Forelimb muscle (tissue), 1 donor: Measurements from ENCODE around the gene TM7SF2. TPM values are rescaled to one million over a fixed set of nuclear protein-coding genes. Genes with fewer than 3 reads are reported as not detected.

Experiments
- DNase-seq: peaks from one replicate; pipeline ENCODE4 v3.0.0-alpha.2; 2013; ENCODE audit warnings: low read depth
- polyA plus RNA-seq: library from polyadenylated mRNA; unstranded; fragments of 120-200 nt; gene quantifications from one replicate; pipeline ENCODE4 v1.2.1, GENCODE V29; 2013; ENCODE audit not compliant: insufficient read length

The TM7SF2 gene
- polyA plus RNA-seq, 1 donor: 16.4 TPM

GRCh38 chr11:65089621-65090020 is 22.1 kb upstream of the TM7SF2 start:
- DNase-seq: no peak

- no peak for DNase-seq
Observed at GRCh38 chr11:65090628-65091027, 21.0 kb upstream of the TM7SF2 start.

- no peak for DNase-seq
Observed at GRCh38 chr11:65095427-65095826, 16.2 kb upstream of the TM7SF2 start.

- DNase-seq: peak; percentile 77
Observed at GRCh38 chr11:65095974-65096806, 15.5 kb upstream of the TM7SF2 start, which contains the start of gene VPS51. Gene VPS51, plus strand, starts transcription at chr11:65096214. Its CDS starts 37 bp downstream, at chr11:65096251.

GRCh38 chr11:65096926-65097325 is 14.7 kb upstream of the TM7SF2 start:
- no peak for DNase-seq

GRCh38 chr11:65100674-65101350 is 10.9 kb upstream of the TM7SF2 start:
- DNase-seq: no peak

GRCh38 chr11:65102142-65103095 is 9.3 kb upstream of the TM7SF2 start:
- no peak for DNase-seq

- no peak for DNase-seq
Observed at GRCh38 chr11:65103476-65103875, 8.2 kb upstream of the TM7SF2 start.

GRCh38 chr11:65104628-65105027 is 7.0 kb upstream of the TM7SF2 start:
- DNase-seq: no peak

- DNase-seq: no peak
Observed at GRCh38 chr11:65107078-65107477, 4.6 kb upstream of the TM7SF2 start.

- DNase-seq: no peak
Observed at GRCh38 chr11:65107751-65108468, 3.8 kb upstream of the TM7SF2 start.

- DNase-seq: no peak
Observed at GRCh38 chr11:65108469-65109123, 3.1 kb upstream of the TM7SF2 start.

- no peak for DNase-seq
Observed at GRCh38 chr11:65109231-65110198, 2.2 kb upstream of the TM7SF2 start.

GRCh38 chr11:65110354-65110861 is 1.3 kb upstream of the TM7SF2 start:
- DNase-seq: peak; percentile 59

GRCh38 chr11:65111159-65111743 is 421 bp upstream of the TM7SF2 start:
- DNase-seq: no peak

- no peak for DNase-seq
Observed at GRCh38 chr11:65112546-65113360, 1.1 kb downstream of the TM7SF2 start.

GRCh38 chr11:65113361-65113756 is 1.7 kb downstream of the TM7SF2 start:
- DNase-seq: no peak

GRCh38 chr11:65113839-65114238 is 2.2 kb downstream of the TM7SF2 start:
- no peak for DNase-seq
